Measurements from ENCODE around the gene RESP18.
"Not testable (repeated sequence)": the region's sequence is repeated elsewhere in the genome, so short reads cannot be mapped to it uniquely, and the experiment has no call there.

RESP18 gene

GRCh38 chr2:219291394-219291793 lies 41.1 kb downstream of the RESP18 start:
- H4K20me1 ChIP-seq, result peaks cover 0 to 6% (median 0%) of the 10 kb centered on the region in 11 experiments; a peak in 2 of 22 replicates
- H3K4me1 ChIP-seq, result peaks cover 9 to 36% (median 19%) of the 10 kb centered on the region in 10 experiments; a peak in 18 of 20 replicates
- H3K27me3 ChIP-seq, result no peaks in the 10 kb centered on the region; a peak in 2 of 22 replicates
- no peak overlapping the region for H3K9ac ChIP-seq
- H3K4me2 ChIP-seq, result no peak overlapping the region
- H3K9me3 ChIP-seq (replicated peaks in 1 of 11), result no peaks in the 10 kb centered on the region
- TF ChIP-seq Cebpa-rat (IDR thresholded peaks at IDR 0.05), result no peak
- H3K36me3 ChIP-seq, result peaks cover 0 to 5% (median 0%) of the 10 kb centered on the region in 11 experiments; a peak in 1 of 22 replicates
- H3K27ac ChIP-seq, result no peak overlapping the region
- H3K4me3 ChIP-seq, result no peak overlapping the region

- Histone ChIP-seq H3K4me1 (peaks cover 10 to 43% (median 25%) of the 10 kb centered on the region in 10 experiments), H3K36me3 (peaks cover 0 to 7% (median 0%) of the 10 kb centered on the region in 11 experiments; a peak in 5 of 22 replicates), H4K20me1 (peaks cover 0 to 12% (median 0%) of the 10 kb centered on the region in 11 experiments; a peak in 8 of 22 replicates), H3K9ac (no peak overlapping the region), H3K4me2 (peak overlapping the region in 2 of 11 experiments; percentile 14 to 18; a peak in 1 of 22 replicates), H3K27ac (no peak overlapping the region), H3K27me3 (no peaks in the 10 kb centered on the region; a peak in 2 of 22 replicates), H3K4me3 (no peak overlapping the region), H3K9me3 (replicated peaks in 1 of 11) (no peaks in the 10 kb centered on the region)
- no peak for TF ChIP-seq Cebpa-rat (IDR thresholded peaks at IDR 0.05)
These were observed 42.0 kb downstream of the RESP18 start for GRCh38 chr2:219290381-219291171.

GRCh38 chr2:219289537-219290361 lies 42.8 kb downstream of the RESP18 start:
- peak overlapping the region in 2 of 11 experiments; percentile 14 to 18; a peak in 2 of 22 replicates for H3K4me2 ChIP-seq
- peaks cover 0 to 20% (median 7%) of the 10 kb centered on the region in 11 experiments; a peak in 11 of 22 replicates for H4K20me1 ChIP-seq
- peaks cover 0 to 16% (median 0%) of the 10 kb centered on the region in 11 experiments; a peak in 7 of 22 replicates for H3K36me3 ChIP-seq
- H3K4me3 ChIP-seq, result no peak overlapping the region
- no peak for TF ChIP-seq Cebpa-rat (IDR thresholded peaks at IDR 0.05)
- no peak overlapping the region for H3K27ac ChIP-seq
- H3K9me3 ChIP-seq (replicated peaks in 1 of 11), result no peaks in the 10 kb centered on the region
- H3K9ac ChIP-seq, result no peak overlapping the region
- no peaks in the 10 kb centered on the region; a peak in 2 of 22 replicates for H3K27me3 ChIP-seq
- H3K4me1 ChIP-seq, result peaks cover 19 to 48% (median 28%) of the 10 kb centered on the region in 10 experiments

- Histone ChIP-seq H3K9ac (no peak overlapping the region), H3K9me3 (replicated peaks in 1 of 11) (no peaks in the 10 kb centered on the region), H3K4me2 (no peak overlapping the region), H3K27ac (no peak overlapping the region), H3K4me1 (peaks cover 21 to 50% (median 30%) of the 10 kb centered on the region in 10 experiments), H3K4me3 (no peak overlapping the region), H4K20me1 (peaks cover 0 to 25% (median 12%) of the 10 kb centered on the region in 11 experiments; a peak in 12 of 22 replicates), H3K36me3 (peaks cover 0 to 21% (median 0%) of the 10 kb centered on the region in 11 experiments; a peak in 7 of 22 replicates), H3K27me3 (no peaks in the 10 kb centered on the region; a peak in 1 of 22 replicates)
- TF ChIP-seq Cebpa-rat (IDR thresholded peaks at IDR 0.05), result no peak
These were observed 43.4 kb downstream of the RESP18 start for GRCh38 chr2:219289195-219289536.

- H3K9ac ChIP-seq, result 0 out of 22 replicates have a peak overlapping the region, but pooled peaks of 1 of the 11 experiments have one; percentile 1
- no peak for TF ChIP-seq Cebpa-rat (IDR thresholded peaks at IDR 0.05)
- no peak overlapping the region for H3K4me3 ChIP-seq
- peaks cover 0 to 36% (median 0%) of the 10 kb centered on the region in 11 experiments; a peak in 7 of 22 replicates for H3K36me3 ChIP-seq
- H3K4me1 ChIP-seq, result peaks cover 22 to 59% (median 39%) of the 10 kb centered on the region in 10 experiments
- H3K9me3 ChIP-seq (replicated peaks in 1 of 11), result no peaks in the 10 kb centered on the region
- H3K4me2 ChIP-seq, result 0 out of 22 replicates have a peak overlapping the region, but pooled peaks of 1 of the 11 experiments have one; percentile 3
- H3K27ac ChIP-seq, result no peak overlapping the region
- H4K20me1 ChIP-seq, result peaks cover 6 to 38% (median 21%) of the 10 kb centered on the region in 11 experiments; a peak in 14 of 22 replicates
- H3K27me3 ChIP-seq, result no peaks in the 10 kb centered on the region
These were observed 44.8 kb downstream of the RESP18 start for GRCh38 chr2:219287580-219288265.

GRCh38 chr2:219287116-219287440 lies 45.5 kb downstream of the RESP18 start:
- not testable (repeated sequence) for H3K27ac ChIP-seq; H3K27me3 ChIP-seq; H3K9me3 ChIP-seq (replicated peaks in 1 of 11); H3K4me3 ChIP-seq; H3K9ac ChIP-seq
- H3K4me2 ChIP-seq, result 0 out of 22 replicates have a peak overlapping the region, but pooled peaks of 2 of the 11 experiments have one; percentile 12 to 36
- peaks cover 0 to 40% (median 0%) of the 10 kb centered on the region in 11 experiments; a peak in 7 of 22 replicates for H3K36me3 ChIP-seq
- peaks cover 10 to 43% (median 21%) of the 10 kb centered on the region in 11 experiments; a peak in 15 of 22 replicates for H4K20me1 ChIP-seq
- H3K4me1 ChIP-seq, result peaks cover 28 to 65% (median 46%) of the 10 kb centered on the region in 10 experiments

GRCh38 chr2:219286436-219287115 lies 46.0 kb downstream of the RESP18 start:
- no peak overlapping the region for H3K27ac ChIP-seq
- no peak overlapping the region for H3K4me3 ChIP-seq
- H3K36me3 ChIP-seq, result peaks cover 0 to 45% (median 0%) of the 10 kb centered on the region in 11 experiments; a peak in 7 of 22 replicates
- H4K20me1 ChIP-seq, result peaks cover 15 to 48% (median 26%) of the 10 kb centered on the region in 11 experiments; a peak in 16 of 22 replicates
- peak overlapping the region; percentile 7 to 48 (median 35); a peak in 18 of 22 replicates for H3K4me2 ChIP-seq
- H3K9me3 ChIP-seq (replicated peaks in 1 of 11), result no peaks in the 10 kb centered on the region
- no peak overlapping the region for H3K9ac ChIP-seq
- TF ChIP-seq Cebpa-rat (IDR thresholded peaks at IDR 0.05), result no peak
- H3K4me1 ChIP-seq, result peaks cover 33 to 70% (median 51%) of the 10 kb centered on the region in 10 experiments
- H3K27me3 ChIP-seq, result no peaks in the 10 kb centered on the region
